H1 (cell line): ENCODE data around the gene SLC6A6. TPM values are rescaled to one million over a fixed set of nuclear protein-coding genes. Genes with fewer than 3 reads are reported as not detected.

ENCODE experiments used
- CTCF ChIA-PET: fragments of 300-600 bp; sonication (Branson Sonifier 250); formaldehyde crosslinking; loops from one replicate; lab custom pipeline; 2021; ENCODE audit not compliant: partially characterized antibody; lab: Charles Lee
- POLR2A ChIA-PET: fragments of 300-600 bp; sonication (Branson Sonifier 250); formaldehyde crosslinking; loops from one replicate; lab custom pipeline; 2021; ENCODE audit warnings: inconsistent platforms; ENCODE audit not compliant: partially characterized antibody; lab: Charles Lee
- DNase-seq, 2 experiments: peaks; one replicate each; pipeline versions ENCODE4 v3.0.0 to v3.0.0-alpha.2; 2010 to 2022; ENCODE audit warnings: low spot score in 2 of 2, low read depth in 1 of 2, mixed read lengths in 1 of 2
- FAIRE-seq: peaks from 2 replicates; lab custom pipeline; 2011; peaks lifted over from hg19 to GRCh38; lab: Jason Lieb, UNC
- H2AFZ ChIP-seq: 2 replicates; pipeline ENCODE4 v1.8.1; 2012; ENCODE audit warnings: low read length, inconsistent platforms
- H2AK5ac ChIP-seq: 2 replicates; pipeline ENCODE4 v1.6.1; 2013; ENCODE audit warnings: low read depth, low read length
- H2BK120ac ChIP-seq: replicated peaks from 2 replicates; pipeline ENCODE3; 2013; ENCODE audit warnings: low read depth, low read length, inconsistent platforms
- H2BK12ac ChIP-seq: 2 replicates; pipeline ENCODE4 v1.6.1; 2013; ENCODE audit warnings: low read depth, low read length
- H2BK15ac ChIP-seq: 2 replicates; pipeline ENCODE4 v1.6.1; 2013; ENCODE audit warnings: low read length
- H2BK20ac ChIP-seq: 2 replicates; pipeline ENCODE4 v1.6.1; 2013; ENCODE audit warnings: low read length
- H2BK5ac ChIP-seq: 2 replicates; pipeline ENCODE4 v1.6.1; 2013; ENCODE audit warnings: low read depth, low read length
- H3K14ac ChIP-seq: 2 replicates; pipeline ENCODE4 v1.6.1; 2013; ENCODE audit warnings: inconsistent platforms; ENCODE audit not compliant: insufficient read length
- H3K18ac ChIP-seq: 2 replicates; pipeline ENCODE4 v1.6.1; 2013; ENCODE audit warnings: low read length; ENCODE audit errors: extremely low read depth
- H3K23ac ChIP-seq: 2 replicates; pipeline ENCODE4 v1.6.1; 2013; ENCODE audit warnings: inconsistent platforms; ENCODE audit not compliant: insufficient read length
- H3K23me2 ChIP-seq: 2 replicates; pipeline ENCODE4 v1.6.1; 2013; ENCODE audit warnings: low read depth, low read length
- H3K27ac ChIP-seq: 2 replicates; pipeline ENCODE4 v1.6.1; 2011; ENCODE audit warnings: low read depth, low read length, inconsistent platforms
- H3K27me3 ChIP-seq, 4 experiments: replicated peaks in 1 of 4; 1 replicate in 1 of 4; 2 replicates in 3 of 4; pipeline versions ENCODE4 v1.6.1 to v1.8.1; 2011 to 2013; ENCODE audit warnings: low read length in 3 of 4, mild to moderate bottlenecking in 3 of 4, inconsistent platforms in 2 of 4, mixed read lengths in 2 of 4, moderate library complexity in 1 of 4; ENCODE audit not compliant: control insufficient read depth in 3 of 4, insufficient read depth in 3 of 4; ENCODE audit errors: extremely low read depth in 1 of 4
- H3K36me3 ChIP-seq, 4 experiments: 2 replicates each; pipeline versions ENCODE4 v1.6.1 to v1.8.1; 2011 to 2013; ENCODE audit warnings: mild to moderate bottlenecking in 4 of 4, low read length in 3 of 4, moderate library complexity in 2 of 4, control low read depth in 1 of 4, inconsistent platforms in 1 of 4; ENCODE audit not compliant: insufficient read depth in 4 of 4, control insufficient read depth in 2 of 4
- H3K4ac ChIP-seq: replicated peaks from 2 replicates; pipeline ENCODE3; 2013; ENCODE audit warnings: low read length, low read depth, mixed read lengths, inconsistent platforms; ENCODE audit not compliant: insufficient read length
- H3K4me1 ChIP-seq, 4 experiments: replicated peaks in 1 of 4; 1 replicate in 1 of 4; 2 replicates in 3 of 4; pipeline versions ENCODE4 v1.6.1 to v1.8.1; 2011 to 2013; ENCODE audit warnings: low read length in 3 of 4, inconsistent platforms in 2 of 4, mixed read lengths in 1 of 4; ENCODE audit not compliant: insufficient read depth in 4 of 4, control insufficient read depth in 3 of 4
- H3K4me2 ChIP-seq, 2 experiments: 2 replicates each; pipeline versions ENCODE4 v1.6.1 to v1.8.1; 2011 to 2013; ENCODE audit warnings: low read depth in 2 of 2, low read length in 2 of 2, control low read depth in 1 of 2, inconsistent platforms in 1 of 2, mild to moderate bottlenecking in 1 of 2; ENCODE audit not compliant: insufficient read depth in 1 of 2
- H3K4me3 ChIP-seq, 4 experiments: fragments of 200-600, 300-600 bp in 1 of 4; sonication (generic), shearing (Covaris generic), sonication (Bioruptor Twin) in 1 of 4; 2 replicates each; pipeline versions ENCODE4 v1.5.1 to v1.8.1; 2011 to 2016; ENCODE audit warnings: low read length in 4 of 4, low read depth in 3 of 4, control low read depth in 2 of 4, inconsistent platforms in 2 of 4, mild to moderate bottlenecking in 2 of 4, mixed read lengths in 1 of 4, moderate library complexity in 1 of 4; ENCODE audit not compliant: insufficient read depth in 2 of 4; ENCODE audit errors: extremely low read depth in 1 of 4
- H3K56ac ChIP-seq: replicated peaks from 2 replicates; pipeline ENCODE3; 2013; ENCODE audit warnings: low read depth, mild to moderate bottlenecking, mixed read lengths, low read length, inconsistent platforms; ENCODE audit not compliant: insufficient read length
- H3K79me1 ChIP-seq: 2 replicates; pipeline ENCODE4 v1.6.1; 2013; ENCODE audit warnings: low read depth, low read length, control low read depth
- H3K79me2 ChIP-seq, 2 experiments: 2 replicates each; pipeline versions ENCODE4 v1.6.1 to v1.8.1; 2012 to 2013; ENCODE audit warnings: low read length in 2 of 2, mild to moderate bottlenecking in 2 of 2, inconsistent platforms in 1 of 2; ENCODE audit not compliant: insufficient read depth in 2 of 2, control insufficient read depth in 1 of 2
- H3K9ac ChIP-seq, 4 experiments: replicated peaks in 1 of 4; 1 replicate in 1 of 4; 2 replicates in 3 of 4; pipeline versions ENCODE4 v1.6.1 to v1.8.1; 2011 to 2013; ENCODE audit warnings: low read depth in 3 of 4, low read length in 3 of 4, control low read depth in 2 of 4, mild to moderate bottlenecking in 2 of 4, moderate library complexity in 2 of 4, inconsistent platforms in 1 of 4; ENCODE audit errors: extremely low read depth in 1 of 4
- H3K9me3 ChIP-seq, 2 experiments: 2 replicates each; pipeline versions ENCODE4 v1.6.1 to v1.8.1; 2012 to 2013; ENCODE audit warnings: mild to moderate bottlenecking in 2 of 2, moderate library complexity in 2 of 2, control low read depth in 1 of 2, inconsistent platforms in 1 of 2, low read depth in 1 of 2, low read length in 1 of 2, mixed read lengths in 1 of 2; ENCODE audit not compliant: insufficient read depth in 2 of 2
- H4K20me1 ChIP-seq, 2 experiments: replicated peaks in 1 of 2; 2 replicates each; pipeline versions ENCODE3 to v1.8.1; 2011 to 2013; ENCODE audit warnings: inconsistent platforms in 2 of 2, low read length in 2 of 2, mild to moderate bottlenecking in 1 of 2; ENCODE audit not compliant: insufficient read depth in 2 of 2, control insufficient read depth in 1 of 2
- H4K5ac ChIP-seq: 2 replicates; pipeline ENCODE4 v1.6.1; 2013; ENCODE audit warnings: low read length, low read depth, mixed read lengths, inconsistent platforms; ENCODE audit not compliant: insufficient read length
- H4K8ac ChIP-seq: 2 replicates; pipeline ENCODE4 v1.8.0; 2013; ENCODE audit warnings: mild to moderate bottlenecking, moderate library complexity, low read length, inconsistent platforms; ENCODE audit not compliant: insufficient read depth; ENCODE audit errors: extremely low read depth
- H4K91ac ChIP-seq: replicated peaks from 2 replicates; pipeline ENCODE3; 2013; ENCODE audit warnings: low read length, mixed read lengths, inconsistent platforms; ENCODE audit not compliant: insufficient read length
- ASH2L ChIP-seq: fragments of 200-600, 300-600 bp; sonication (generic); IDR thresholded peaks from one replicate; pipeline ENCODE4 v1.7.1; 2017; ENCODE audit warnings: low read length
- ATF2 ChIP-seq: IDR thresholded peaks from 2 replicates; pipeline ENCODE4 v1.6.1; 2012; ENCODE audit warnings: low read length, inconsistent platforms
- BCL11A ChIP-seq, 2 experiments: IDR thresholded peaks; one replicate each; pipeline ENCODE4 v1.6.1; 2011; ENCODE audit warnings: low read depth in 2 of 2, low read length in 2 of 2, mild to moderate bottlenecking in 2 of 2
- CBX8 ChIP-seq: fragments of 300-800, 300-1000 bp; sonication (generic); IDR thresholded peaks from 2 replicates; pipeline ENCODE4 v1.7.1; 2016; ENCODE audit warnings: low read depth, low read length, borderline replicate concordance
- CEBPB ChIP-seq: IDR thresholded peaks from 2 replicates; pipeline ENCODE4 v1.6.1; 2012; ENCODE audit warnings: low read depth, low read length
- CTBP2 ChIP-seq: IDR thresholded peaks from 2 replicates; pipeline ENCODE4 v1.7.0; 2011; ENCODE audit warnings: borderline replicate concordance, mild to moderate bottlenecking, moderate library complexity, mixed read lengths, low read length; ENCODE audit not compliant: insufficient read depth, insufficient read length
- EGR1 ChIP-seq: IDR thresholded peaks from 2 replicates; pipeline ENCODE4 v1.6.1; 2011; ENCODE audit warnings: low read depth, low read length, borderline replicate concordance
- KDM1A ChIP-seq: fragments of 200-600, 300-600 bp; sonication (generic); IDR thresholded peaks from 2 replicates; pipeline ENCODE4 v1.7.1; 2016; ENCODE audit warnings: mild to moderate bottlenecking, low read length, borderline replicate concordance
- POLR2A ChIP-seq, 2 experiments: IDR thresholded peaks; 1 replicate in 1 of 2; 2 replicates in 1 of 2; pipeline ENCODE4 v1.6.1; 2011; ENCODE audit warnings: low read depth in 2 of 2, low read length in 2 of 2, mild to moderate bottlenecking in 2 of 2; ENCODE audit errors: control extremely low read depth in 1 of 2
- POLR2AphosphoS5 ChIP-seq: IDR thresholded peaks from 2 replicates; pipeline ENCODE4 v1.6.1; 2011; ENCODE audit warnings: low read depth, low read length
- SP2 ChIP-seq: IDR thresholded peaks from 2 replicates; pipeline ENCODE4 v1.6.1; 2012; ENCODE audit warnings: mild to moderate bottlenecking, low read length, inconsistent platforms
- WGBS, 2 experiments: shearing (Covaris generic) in 1 of 2; methylation state at CpG; one replicate each; pipeline versions ENCODE4 v1.1.6 to v1.1.7; 2013 to 2015; ENCODE audit warnings: low lambda C conversion rate in 2 of 2, mixed read lengths in 2 of 2, inconsistent platforms in 1 of 2, low coverage in 1 of 2, missing lambda C conversion rate in 1 of 2; ENCODE audit not compliant: insufficient replicate concordance in 2 of 2, insufficient coverage in 1 of 2, insufficient read length in 1 of 2; ENCODE audit errors: extremely low coverage in 1 of 2, missing lambda C conversion rate in 1 of 2; 5-methylcytosine and 5-hydroxymethylcytosine counted together
- polyA plus RNA-seq, 7 experiments: library from polyadenylated mRNA; depleted of rRNA in 3 of 7; stranded (reverse) in 5 of 7; unstranded in 2 of 7; fragments of >200 nt in 5 of 7; fragments of 200-250 nt in 2 of 7; gene quantifications; 1 replicate in 5 of 7; 2 replicates in 1 of 7; 4 replicates in 1 of 7; pipeline versions ENCODE4 v1.2.1 to v1.2.3, GENCODE V29; 2011 to 2013; ENCODE audit warnings: missing spikeins in 2 of 7, mixed read lengths in 2 of 7
- total RNA-seq: library from RNA; stranded (reverse); fragmentation: NEBNext Ultra II Directional; extraction: Animal tissue kit (Norgen Biotek cat#: 25700); gene quantifications from 2 replicates; pipeline ENCODE4 v1.2.1, GENCODE V29; 2021

Gene SLC6A6
- total and polyA plus RNA-seq, 2 of the 8 experiments (the other 6 are each of a cell fraction or from before 2014, with no cell fraction given) = 66.2 to 144 TPM

GRCh38 chr3:14430706-14431451 is 28.5 kb downstream of the SLC6A6 start:
- H3K56ac ChIP-seq = no peak overlapping the region
- no peak overlapping the region for H2BK20ac ChIP-seq
- H3K9me3 ChIP-seq = no peaks in the 10 kb centered on the region
- 84% methylated on average over 12 of the region's 12 CpGs; no CpG with 5 or more reads in 1 of the 2 experiments for WGBS, 2 experiments
- peak overlapping the region; percentile 9; the same call in 1 of the 2 replicates for H3K27ac ChIP-seq
- no peak overlapping the region for H2AK5ac ChIP-seq
- no peak overlapping the region for H3K4me2 ChIP-seq
- H3K79me1 ChIP-seq = peaks cover 29% of the 10 kb centered on the region
- no peak overlapping the region for H2BK12ac ChIP-seq
- H3K9ac ChIP-seq = no peak overlapping the region
- H2AFZ ChIP-seq = no peak overlapping the region
- H4K91ac ChIP-seq = no peak overlapping the region
- no peak overlapping the region for H2BK5ac ChIP-seq
- CTCF ChIA-PET = interaction anchor here (0.6 to 4.1 kb wide), 21 partner anchors 8 to 541 kb away, joined by 3 to 16 read pairs (median 5); no protein-coding TSS in a partner anchor
- POLR2A ChIA-PET = interaction anchor here (0.9 to 1.6 kb wide), 6 partner anchors 10 to 29 kb away, joined by 3 to 8 read pairs (median 4); partner anchors contain the start of gene SLC6A6
- peaks cover 3 to 84% of the 10 kb centered on the region in 2 experiments; a peak in 3 of 4 replicates for H3K79me2 ChIP-seq
- H2BK120ac ChIP-seq = no peak overlapping the region
- no peak for FAIRE-seq
- H3K14ac ChIP-seq = no peak overlapping the region
- no peaks in the 10 kb centered on the region for H3K27me3 ChIP-seq
- no peak overlapping the region; the same call in 1 of the 2 replicates for H4K8ac ChIP-seq
- H3K4me3 ChIP-seq = no peak overlapping the region
- no peaks in the 10 kb centered on the region for H3K23me2 ChIP-seq
- H3K36me3 ChIP-seq = no peaks in the 10 kb centered on the region
- no peak overlapping the region for H4K5ac ChIP-seq
- no peak overlapping the region for H3K23ac ChIP-seq
- no peak for DNase-seq
- H2BK15ac ChIP-seq = no peak overlapping the region
- peaks cover 14 to 59% of the 10 kb centered on the region in 2 experiments for H4K20me1 ChIP-seq
- H3K18ac ChIP-seq = no peak overlapping the region
- no peak overlapping the region for H3K4ac ChIP-seq
- H3K4me1 ChIP-seq = peaks cover 0 to 27% (median 10%) of the 10 kb centered on the region in 4 experiments; a peak in 6 of 7 replicates
- no peak for TF ChIP-seq POLR2AphosphoS5
- TF ChIP-seq CEBPB = no peak
- no peak for TF ChIP-seq CTBP2
- TF ChIP-seq POLR2A (IDR thresholded peaks at IDR 0.05; ENCODE audit: control extremely low read depth in 1 of 2, low read depth in 2 of 2, low read length in 2 of 2) = no peak
- TF ChIP-seq ASH2L = no peak
- TF ChIP-seq BCL11A (IDR thresholded peaks at IDR 0.05; ENCODE audit: low read depth in 2 of 2, low read length in 2 of 2) = no peak
- TF ChIP-seq KDM1A = no peak
- no peak for TF ChIP-seq SP2
- no peak for TF ChIP-seq CBX8
- no peak for TF ChIP-seq ATF2
- no peak for TF ChIP-seq EGR1
